ENCODE measurements around the gene OTX2.

Gene OTX2

GRCh38 chr14:56811593-56812363 lies 1.5 kb upstream of the OTX2 start:
- no peak for DNase-seq

DNA sequence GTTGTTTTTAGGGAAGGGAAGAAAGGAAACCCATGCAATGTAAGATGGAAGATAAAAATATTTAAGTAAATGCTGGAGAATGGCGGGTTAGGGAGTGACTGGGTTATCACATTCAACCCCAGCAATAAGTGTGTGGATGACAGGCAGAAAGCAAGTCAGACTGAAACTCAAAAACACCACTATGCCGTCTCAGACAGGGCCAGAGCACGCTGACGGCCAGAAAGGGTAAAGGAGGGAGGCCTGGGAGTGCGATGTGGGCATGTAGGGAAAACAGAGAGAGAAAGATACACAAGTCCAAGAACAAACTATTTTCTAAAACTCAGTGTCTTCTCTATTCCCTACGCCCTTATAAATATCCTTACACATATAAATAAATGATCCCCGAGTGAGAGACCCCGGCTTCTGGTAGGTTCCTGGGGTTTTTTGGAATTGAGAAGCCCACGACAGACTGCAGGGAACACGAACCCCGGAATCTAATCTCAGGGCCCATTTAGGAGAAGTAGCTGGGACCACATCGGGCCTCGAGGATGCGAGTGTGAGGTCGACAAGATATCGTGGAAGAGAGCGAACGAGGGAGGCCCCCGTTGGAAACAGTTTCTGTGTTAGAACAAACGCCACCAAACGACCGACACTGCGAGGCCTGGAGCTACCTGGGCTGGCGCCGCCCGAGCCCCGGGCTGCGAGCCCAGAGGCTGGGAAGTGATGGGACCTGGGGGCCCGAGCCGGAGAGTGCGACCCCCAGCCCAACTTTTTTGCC lies 735 bp upstream of the OTX2 start:
- DNase-seq, result no peak

GRCh38 chr14:56809270-56810146 lies 771 bp downstream of the OTX2 start:
- no peak for DNase-seq

DNA sequence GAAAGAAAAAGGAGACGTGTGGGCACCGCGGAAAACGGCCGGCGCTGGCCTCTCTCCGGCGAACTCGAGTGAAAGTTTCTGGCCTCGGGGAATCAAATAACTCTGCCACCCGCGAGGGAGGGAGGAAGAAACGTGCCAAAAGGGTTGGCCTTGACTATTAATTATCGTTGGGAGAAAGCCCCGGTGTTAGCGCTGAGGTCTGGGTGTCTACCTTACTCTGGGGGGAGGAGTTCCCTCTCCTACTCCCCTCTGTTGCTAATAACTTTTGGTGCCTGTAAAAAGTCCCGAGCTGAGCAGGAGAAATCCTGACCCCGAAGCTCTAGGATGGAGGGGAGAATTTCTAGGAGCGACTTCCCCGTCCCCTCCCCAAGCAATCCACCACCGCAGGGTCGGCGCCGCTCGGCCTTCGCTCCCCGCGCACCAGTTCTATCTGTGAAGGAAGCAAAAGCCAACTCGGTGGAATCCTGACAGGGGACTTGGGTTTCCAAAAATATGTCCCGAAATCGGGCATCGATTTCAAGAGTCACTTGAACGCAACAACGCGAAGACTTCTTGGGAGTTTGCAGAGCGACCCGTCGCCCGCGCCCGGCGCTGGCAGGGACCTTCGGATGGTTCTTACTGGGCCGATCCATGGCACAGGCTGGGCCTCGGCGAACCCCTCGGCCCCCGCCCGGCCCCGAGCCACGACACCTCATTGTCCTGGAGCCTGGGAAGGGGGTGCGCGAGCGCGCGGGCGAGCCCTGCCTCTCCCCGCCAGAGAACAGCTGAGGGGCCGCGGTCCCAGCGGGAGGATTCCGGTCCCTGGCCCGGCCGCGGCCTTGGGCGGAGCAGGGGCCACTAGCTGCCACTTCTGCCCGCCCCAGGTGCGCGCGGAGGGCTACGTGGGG lies 1.7 kb downstream of the OTX2 start:
- no peak for DNase-seq

- no peak for DNase-seq
Measured at GRCh38 chr14:56808110-56808382, 2.2 kb downstream of the OTX2 start.

- no peak for DNase-seq
Measured at GRCh38 chr14:56807386-56808109, 2.7 kb downstream of the OTX2 start.

DNA sequence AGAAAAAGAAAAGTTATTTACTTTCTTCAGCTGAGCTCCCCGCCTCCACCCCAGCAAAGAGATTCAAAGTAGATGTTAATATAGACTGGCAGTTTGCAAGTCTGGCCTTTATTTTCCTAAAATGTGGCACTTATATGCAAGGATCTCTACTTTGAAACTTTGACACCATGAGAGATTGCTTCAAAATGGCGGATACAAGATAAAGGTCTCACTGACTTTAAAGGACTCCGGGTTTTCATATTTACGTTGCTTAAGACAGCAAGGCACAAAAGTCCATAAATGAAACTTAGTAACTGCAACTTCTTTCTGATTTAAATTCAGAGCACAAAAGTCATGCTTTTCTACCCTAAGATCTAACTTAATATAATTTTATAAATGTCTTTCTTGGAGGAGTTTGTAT lies 3.5 kb downstream of the OTX2 start:
- no peak for DNase-seq

GRCh38 chr14:56805992-56806727 lies 4.1 kb downstream of the OTX2 start:
- DNase-seq, result no peak

- no peak for DNase-seq
Measured at GRCh38 chr14:56805201-56805991, 4.9 kb downstream of the OTX2 start.

GRCh38 chr14:56803816-56804535 lies 6.3 kb downstream of the OTX2 start:
- no peak for DNase-seq

GRCh38 chr14:56801920-56802319 lies 8.4 kb downstream of the OTX2 start:
- DNase-seq, result no peak

DNA sequence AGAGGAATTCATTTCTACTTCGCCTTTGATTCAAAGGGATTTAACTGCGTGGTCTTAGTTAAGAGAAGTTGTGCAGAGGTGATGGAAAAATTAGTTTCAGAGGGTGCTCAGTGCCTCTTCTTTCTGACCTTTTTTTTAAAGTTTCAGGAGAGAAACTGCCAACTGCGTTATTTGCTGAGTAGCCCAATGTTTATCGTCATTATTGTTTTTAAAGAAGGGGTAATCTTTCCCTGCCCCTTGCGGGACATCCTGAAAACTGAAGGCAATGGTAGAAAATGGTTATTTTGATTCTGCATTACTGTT lies 11.0 kb downstream of the OTX2 start:
- no peak for DNase-seq

- DNase-seq, result no peak
Measured at GRCh38 chr14:56798447-56799342, 11.6 kb downstream of the OTX2 start.

- DNase-seq, result no peak
Measured at GRCh38 chr14:56797569-56798446, 12.5 kb downstream of the OTX2 start.

DNA sequence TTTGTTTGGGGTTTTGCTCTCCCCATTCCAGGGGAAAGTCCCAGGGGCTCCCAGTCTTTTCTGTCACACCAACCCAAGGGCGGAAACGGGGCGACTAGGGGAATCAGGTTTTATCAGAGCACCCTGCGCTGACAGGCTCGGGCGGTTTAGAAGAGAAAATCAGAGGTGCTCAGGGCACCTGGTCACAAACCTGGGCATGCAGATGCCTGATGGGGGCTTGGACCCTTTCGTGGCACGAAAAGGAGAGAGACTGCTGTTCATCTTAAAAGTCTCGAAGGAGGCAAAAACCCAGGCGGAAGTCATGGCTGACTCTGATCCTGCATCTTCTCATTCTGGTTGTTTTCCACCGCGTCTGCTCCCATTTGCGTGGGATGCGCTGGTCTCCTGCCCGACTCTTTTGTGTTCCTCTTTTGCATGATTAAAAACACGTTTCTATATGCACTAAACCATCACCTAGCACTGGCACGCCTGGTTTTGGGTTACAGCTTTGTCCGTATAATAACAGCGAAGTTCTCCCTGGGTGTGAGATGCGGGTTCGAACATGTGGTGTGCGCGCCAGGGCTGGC lies 13.2 kb downstream of the OTX2 start:
- no peak for DNase-seq

DNA sequence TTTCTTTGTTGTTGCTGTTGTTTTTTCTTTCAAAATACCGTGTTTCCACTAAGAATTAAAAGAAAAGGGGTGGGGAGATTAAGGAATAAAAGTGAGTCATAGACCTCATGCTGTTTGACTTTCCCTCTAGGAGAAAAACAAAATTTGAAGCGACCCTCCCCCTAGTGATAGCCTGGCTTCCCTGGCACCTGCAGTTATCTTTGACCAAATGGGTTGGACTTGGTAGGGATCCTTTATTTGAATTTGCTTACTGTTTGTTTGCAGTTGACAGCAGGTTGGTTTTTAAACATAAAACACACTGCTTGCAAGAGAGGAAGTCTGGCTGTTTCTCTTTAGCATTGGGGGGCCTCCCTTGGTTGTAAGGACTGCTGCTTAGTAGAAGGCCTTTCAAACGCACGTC lies 14.0 kb downstream of the OTX2 start:
- DNase-seq, result no peak

GRCh38 chr14:56795284-56795622 lies 15.0 kb downstream of the OTX2 start:
- no peak for DNase-seq

Measured in GDM1 (cell line).